Measurements from ENCODE around the gene TSEN2.
A peak's percentile ranks its signal among the peaks of the same experiment; 100 is the strongest.

The TSEN2 gene

GRCh38 chr3:12440927-12441714 lies 43.2 kb upstream of the TSEN2 start:
- no peak for TF ChIP-seq CTCF (conservative IDR thresholded peaks at IDR 0.05; ENCODE audit: low read depth, low read length)
- H3K4me3 ChIP-seq (ENCODE audit: low read depth, low read length), result no peak overlapping the region
- peak; percentile 59 for DNase-seq (ENCODE audit: low read depth)

- DNase-seq (ENCODE audit: low read depth), result no peak
- H3K4me3 ChIP-seq (ENCODE audit: low read depth, low read length), result no peak overlapping the region
- TF ChIP-seq CTCF (conservative IDR thresholded peaks at IDR 0.05; ENCODE audit: low read depth, low read length), result no peak
Measured at GRCh38 chr3:12442654-12443501, 41.4 kb upstream of the TSEN2 start.

- TF ChIP-seq CTCF (conservative IDR thresholded peaks at IDR 0.05; ENCODE audit: low read depth, low read length), result no peak
- no peak overlapping the region for H3K4me3 ChIP-seq (ENCODE audit: low read depth, low read length)
- no peak for DNase-seq (ENCODE audit: low read depth)
Measured at GRCh38 chr3:12443781-12444522, 40.3 kb upstream of the TSEN2 start.

- no peak overlapping the region for H3K4me3 ChIP-seq (ENCODE audit: low read depth, low read length)
- no peak for TF ChIP-seq CTCF (conservative IDR thresholded peaks at IDR 0.05; ENCODE audit: low read depth, low read length)
- peak; percentile 57 for DNase-seq (ENCODE audit: low read depth)
Measured at GRCh38 chr3:12444582-12445471, 39.5 kb upstream of the TSEN2 start.

- TF ChIP-seq CTCF (conservative IDR thresholded peaks at IDR 0.05; ENCODE audit: low read depth, low read length), result no peak
- DNase-seq (ENCODE audit: low read depth), result no peak
Measured at GRCh38 chr3:12445523-12446240, 38.6 kb upstream of the TSEN2 start.

More at GRCh38 chr3:12445523-12446240, 38.6 kb upstream of the TSEN2 start:
- no peak overlapping the region for H3K4me3 ChIP-seq (ENCODE audit: low read depth, low read length)
